Fibroblast of lung (primary cell): ENCODE results near the gene APPBP2. TPM values are rescaled to one million over a fixed set of nuclear protein-coding genes. Genes with fewer than 3 reads are reported as not detected.

Experiments used
- DNase-seq, 2 donors: peaks; one replicate each; pipeline versions ENCODE4 v3.0.0 to v3.0.0-alpha.2; 2010; ENCODE audit warnings: low read depth in 2 of 2
- H2AFZ ChIP-seq: 2 replicates; pipeline ENCODE4 v1.5.1; 2012; ENCODE audit warnings: low read length, control low read depth, inconsistent platforms
- H3K27ac ChIP-seq: 2 replicates; pipeline ENCODE4 v1.5.1; 2011; ENCODE audit warnings: low read length, control low read depth; ENCODE audit not compliant: insufficient read depth
- H3K27me3 ChIP-seq: 2 replicates; pipeline ENCODE4 v1.5.1; 2011; ENCODE audit warnings: mild to moderate bottlenecking, low read length; ENCODE audit not compliant: control insufficient read depth, insufficient read depth
- H3K36me3 ChIP-seq: 2 replicates; pipeline ENCODE4 v1.5.1; 2011; ENCODE audit warnings: low read length; ENCODE audit not compliant: control insufficient read depth, insufficient read depth
- H3K4me1 ChIP-seq: 2 replicates; pipeline ENCODE4 v1.5.1; 2011; ENCODE audit warnings: low read length; ENCODE audit not compliant: control insufficient read depth, insufficient read depth; ENCODE audit errors: extremely low read depth
- H3K4me2 ChIP-seq: 2 replicates; pipeline ENCODE4 v1.5.1; 2011; ENCODE audit warnings: low read length, control low read depth; ENCODE audit not compliant: insufficient read depth; ENCODE audit errors: extremely low read depth
- H3K4me3 ChIP-seq, 4 experiments: fragments of 200-600 bp in 1 of 4; sonication (generic) in 1 of 4; replicated peaks in 1 of 4; 2 replicates each; pipeline ENCODE4 v1.5.1; 2011 to 2016; ENCODE audit warnings: low read length in 4 of 4, low read depth in 3 of 4, mild to moderate bottlenecking in 3 of 4, control low read depth in 2 of 4, inconsistent platforms in 1 of 4, mixed read lengths in 1 of 4; ENCODE audit not compliant: insufficient read depth in 1 of 4; ENCODE audit errors: control extremely low read depth in 1 of 4
- H3K79me2 ChIP-seq: 2 replicates; pipeline ENCODE4 v1.5.1; 2012; ENCODE audit warnings: mild to moderate bottlenecking, low read length, inconsistent platforms; ENCODE audit not compliant: control insufficient read depth, insufficient read depth
- H3K9ac ChIP-seq: 2 replicates; pipeline ENCODE4 v1.5.1; 2011; ENCODE audit warnings: mild to moderate bottlenecking, low read length, control low read depth; ENCODE audit not compliant: insufficient read depth
- H3K9me3 ChIP-seq: 2 replicates; pipeline ENCODE4 v1.5.1; 2012; ENCODE audit warnings: low read depth, low read length; ENCODE audit not compliant: control insufficient read depth, insufficient read depth
- H4K20me1 ChIP-seq: 2 replicates; pipeline ENCODE4 v1.5.1; 2011; ENCODE audit warnings: low read length; ENCODE audit not compliant: control insufficient read depth, insufficient read depth; ENCODE audit errors: extremely low read depth
- CTCF ChIP-seq, 2 donors: IDR thresholded peaks in 1 of 2; conservative IDR thresholded peaks in 1 of 2; 1 replicate in 1 of 2; 2 replicates in 1 of 2; pipeline ENCODE4 v1.5.1; 2011 to 2012; ENCODE audit warnings: low read length in 2 of 2, control low read depth in 1 of 2, inconsistent platforms in 1 of 2, low read depth in 1 of 2, mild to moderate bottlenecking in 1 of 2
- EZH2 ChIP-seq: IDR thresholded peaks from 2 replicates; pipeline ENCODE4 v1.5.1; 2012; ENCODE audit warnings: low read length, control low read depth, mild to moderate bottlenecking; ENCODE audit errors: missing control alignments
- polyA plus RNA-seq, 2 donors: library from polyadenylated mRNA; depleted of rRNA in 1 of 2; stranded (reverse) in 1 of 2; unstranded in 1 of 2; fragments of >200 nt; gene quantifications; 2 replicates each; pipeline ENCODE4 v1.2.1, GENCODE V29; 2011 to 2012; ENCODE audit warnings: missing spikeins in 1 of 2
- total RNA-seq: library from RNA; depleted of rRNA; stranded (reverse); fragments of >200 nt; gene quantifications from 2 replicates; pipeline ENCODE4 v1.2.1, GENCODE V29; 2014

APPBP2 gene
- total and polyA plus RNA-seq, 2 donors (not counting 1 experiment from before 2014, with no cell fraction given), result 45.0 to 58.1 TPM

- DNase-seq, result no peak
- Histone ChIP-seq H3K36me3 (peaks cover 8% of the 10 kb centered on the region), H3K27me3 (no peaks in the 10 kb centered on the region), H3K79me2 (peaks cover 4% of the 10 kb centered on the region), H2AFZ (no peak overlapping the region), H3K4me2 (no peak overlapping the region), H3K4me3 (no peak overlapping the region), H4K20me1 (no peaks in the 10 kb centered on the region), H3K4me1 (no peaks in the 10 kb centered on the region), H3K9me3 (no peaks in the 10 kb centered on the region), H3K27ac (no peak overlapping the region), H3K9ac (no peak overlapping the region)
- TF ChIP-seq EZH2 (no peak), CTCF (conservative IDR thresholded peaks at IDR 0.05 in 1 of 2, IDR thresholded peaks at IDR 0.05 in 1 of 2; ENCODE audit: low read depth in 1 of 2, low read length in 2 of 2) (no peak)
Measured at GRCh38 chr17:60496041-60496440, 30.0 kb downstream of the APPBP2 start.

DNA sequence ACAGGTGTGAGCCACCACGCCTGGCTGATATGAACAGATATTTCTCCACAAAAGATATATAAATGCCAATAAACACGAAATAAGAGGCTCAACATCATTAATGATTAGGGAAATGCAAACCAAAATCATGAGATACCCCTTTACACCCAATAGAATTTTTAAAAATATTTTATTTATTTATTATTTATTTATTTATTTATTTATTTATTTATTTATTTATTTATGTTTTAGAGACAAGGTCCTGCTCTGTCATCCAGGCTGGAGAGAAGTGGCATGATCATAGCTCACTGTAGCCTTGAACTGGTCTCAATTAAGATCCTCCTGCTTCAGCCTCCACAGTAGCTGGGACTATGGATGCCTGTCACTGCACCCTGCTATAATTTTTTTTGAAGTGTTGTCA is 30.8 kb downstream of the APPBP2 start:
- Histone ChIP-seq H3K36me3 (peaks cover 8% of the 10 kb centered on the region), H3K27ac (no peak overlapping the region), H3K4me1 (no peaks in the 10 kb centered on the region), H3K27me3 (no peaks in the 10 kb centered on the region), H2AFZ (no peak overlapping the region), H3K9me3 (no peaks in the 10 kb centered on the region), H3K79me2 (no peaks in the 10 kb centered on the region), H3K9ac (no peak overlapping the region), H4K20me1 (no peaks in the 10 kb centered on the region), H3K4me3 (no peak overlapping the region), H3K4me2 (no peak overlapping the region)
- no peak for TF ChIP-seq EZH2
- TF ChIP-seq CTCF (conservative IDR thresholded peaks at IDR 0.05 in 1 of 2, IDR thresholded peaks at IDR 0.05 in 1 of 2; ENCODE audit: low read depth in 1 of 2, low read length in 2 of 2), result no peak
- no peak for DNase-seq

DNA sequence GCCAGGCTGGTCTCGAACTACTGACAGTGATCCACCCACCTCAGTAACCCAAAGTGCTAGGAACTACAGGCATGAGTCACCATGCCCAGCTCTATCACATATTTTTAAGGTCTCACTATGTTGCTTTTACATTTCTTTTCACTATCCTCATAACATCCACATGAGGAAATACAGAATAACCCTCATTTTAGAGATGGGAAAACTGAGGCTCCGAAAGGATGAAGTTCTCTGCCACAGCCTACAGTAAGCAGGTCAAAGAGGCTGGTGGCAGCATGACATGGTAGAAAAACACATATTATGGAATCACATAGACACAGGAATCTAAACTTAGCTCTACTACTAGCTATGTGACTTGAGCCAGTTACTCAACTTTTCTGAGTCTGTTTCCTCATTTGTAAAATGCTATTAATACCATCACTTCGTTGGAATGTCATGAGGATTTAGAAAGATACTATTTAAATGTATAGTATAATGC is 32.2 kb downstream of the APPBP2 start:
- H3K4me1 ChIP-seq, result no peaks in the 10 kb centered on the region
- H3K27ac ChIP-seq, result no peak overlapping the region
- H3K79me2 ChIP-seq, result no peaks in the 10 kb centered on the region
- no peak overlapping the region for H3K4me2 ChIP-seq
- no peak overlapping the region for H3K9ac ChIP-seq
- H2AFZ ChIP-seq, result no peak overlapping the region
- H3K9me3 ChIP-seq, result no peaks in the 10 kb centered on the region
- H3K36me3 ChIP-seq, result peaks cover 8% of the 10 kb centered on the region
- no peak overlapping the region for H3K4me3 ChIP-seq
- no peak for TF ChIP-seq CTCF (conservative IDR thresholded peaks at IDR 0.05 in 1 of 2, IDR thresholded peaks at IDR 0.05 in 1 of 2; ENCODE audit: low read depth in 1 of 2, low read length in 2 of 2)
- H4K20me1 ChIP-seq, result no peaks in the 10 kb centered on the region
- no peak for DNase-seq
- no peaks in the 10 kb centered on the region for H3K27me3 ChIP-seq
